Iris pigment epithelial cell (primary cell): ENCODE results near the gene VMO1.
"Not testable (repeated sequence)": the region's sequence is repeated elsewhere in the genome, so short reads cannot be mapped to it uniquely, and the experiment has no call there.

Experiments
- DNase-seq: peaks from one replicate; pipeline ENCODE4 v3.0.0-alpha.2; 2011; ENCODE audit warnings: low read depth

VMO1 gene

GRCh38 chr17:4786106-4786511 lies at the start of gene VMO1:
Gene VMO1, minus strand, starts transcription at chr17:4786364. Its CDS starts 12 bp downstream, at chr17:4786352.
- peak; percentile 67 for DNase-seq

- DNase-seq: no peak
Observed at GRCh38 chr17:4834681-4835020, 48.5 kb upstream of the VMO1 start.

GRCh38 chr17:4833941-4834680 lies 47.9 kb upstream of the VMO1 start:
- DNase-seq: peak; percentile 66

- peak; percentile 92 for DNase-seq
Observed at GRCh38 chr17:4833178-4833940, 47.2 kb upstream of the VMO1 start, which contains the start of gene MINK1. Gene MINK1, plus strand, starts transcription at chr17:4833340. Its CDS starts 244 bp downstream, at chr17:4833584.

GRCh38 chr17:4832829-4833177 lies 46.6 kb upstream of the VMO1 start:
- not testable (repeated sequence) for DNase-seq

- no peak for DNase-seq
Observed at GRCh38 chr17:4827399-4827798, 41.2 kb upstream of the VMO1 start.

- no peak for DNase-seq
Observed at GRCh38 chr17:4823373-4824089, 37.4 kb upstream of the VMO1 start.

GRCh38 chr17:4822835-4823234 lies 36.7 kb upstream of the VMO1 start:
- DNase-seq: no peak

- no peak for DNase-seq
Observed at GRCh38 chr17:4818276-4818675, 32.1 kb upstream of the VMO1 start.

GRCh38 chr17:4816826-4817225 lies 30.7 kb upstream of the VMO1 start:
- DNase-seq: no peak

- DNase-seq: no peak
Observed at GRCh38 chr17:4815043-4815675, 29.0 kb upstream of the VMO1 start.

- DNase-seq: no peak
Observed at GRCh38 chr17:4812690-4813089, 26.5 kb upstream of the VMO1 start.

GRCh38 chr17:4811471-4811870 lies 25.3 kb upstream of the VMO1 start:
- DNase-seq: no peak

GRCh38 chr17:4810696-4811290 lies 24.6 kb upstream of the VMO1 start:
- no peak for DNase-seq

- DNase-seq: no peak
Observed at GRCh38 chr17:4808378-4808767, 22.2 kb upstream of the VMO1 start.

- DNase-seq: peak; percentile 9
Observed at GRCh38 chr17:4807605-4808377, 21.6 kb upstream of the VMO1 start.

GRCh38 chr17:4806777-4807604 lies 20.8 kb upstream of the VMO1 start, which contains the start of gene PLD2:
Gene PLD2, plus strand, starts transcription at chr17:4807152. Its CDS starts 621 bp downstream, at chr17:4807773.
- DNase-seq: peak; percentile 75

- peak; percentile 5 for DNase-seq
Observed at GRCh38 chr17:4806456-4806776, 20.3 kb upstream of the VMO1 start.

GRCh38 chr17:4802228-4802627 lies 16.1 kb upstream of the VMO1 start, which contains the start of gene C17orf114:
Gene C17orf114, minus strand, starts transcription at chr17:4802328.
- DNase-seq: no peak
